Mesendoderm (in vitro differentiated cells): Measurements from ENCODE around the gene DGKB.

Source experiments
- DNase-seq: peaks from one replicate; pipeline ENCODE4 v3.0.0; 2013
- H2AK5ac ChIP-seq: 2 replicates; pipeline ENCODE4 v1.6.1; 2013; ENCODE audit warnings: low read length, inconsistent platforms
- H2BK120ac ChIP-seq: 2 replicates; pipeline ENCODE4 v1.6.1; 2013; ENCODE audit warnings: low read depth, mild to moderate bottlenecking, low read length, moderate library complexity, mixed read lengths
- H2BK15ac ChIP-seq: replicated peaks from 2 replicates; pipeline ENCODE4 v1.6.1; 2013; ENCODE audit warnings: low read depth, mild to moderate bottlenecking, moderate library complexity
- H2BK5ac ChIP-seq: 2 replicates; pipeline ENCODE4 v1.6.1; 2013; ENCODE audit warnings: low read length, inconsistent platforms
- H3K18ac ChIP-seq: 2 replicates; pipeline ENCODE4 v1.6.1; 2013; ENCODE audit warnings: mild to moderate bottlenecking, low read length, mixed read lengths
- H3K23ac ChIP-seq: one replicate; pipeline ENCODE4 v1.6.1; 2013; ENCODE audit warnings: low read length
- H3K27ac ChIP-seq: 2 replicates; pipeline ENCODE4 v1.5.1; 2013; ENCODE audit warnings: low read depth, mild to moderate bottlenecking, inconsistent platforms, low read length, moderate library complexity
- H3K27me3 ChIP-seq: 2 replicates; pipeline ENCODE4 v1.6.1; 2013; ENCODE audit warnings: low read length, control low read depth, mild to moderate bottlenecking, inconsistent platforms; ENCODE audit not compliant: insufficient read depth, poor library complexity
- H3K36me3 ChIP-seq: 2 replicates; pipeline ENCODE4 v1.6.1; 2013; ENCODE audit warnings: low read length, inconsistent platforms; ENCODE audit not compliant: control insufficient read depth, insufficient read depth
- H3K4ac ChIP-seq: one replicate; pipeline ENCODE4 v1.6.1; 2013; ENCODE audit warnings: low read depth, mild to moderate bottlenecking, low read length, moderate library complexity
- H3K4me1 ChIP-seq: 2 replicates; pipeline ENCODE4 v1.6.1; 2013; ENCODE audit warnings: low read depth, low read length, inconsistent platforms; ENCODE audit not compliant: control insufficient read depth
- H3K4me2 ChIP-seq: 2 replicates; pipeline ENCODE4 v1.6.1; 2013; ENCODE audit warnings: low read length
- H3K4me3 ChIP-seq: 2 replicates; pipeline ENCODE4 v1.5.1; 2013; ENCODE audit warnings: mild to moderate bottlenecking, low read length
- H3K56ac ChIP-seq: one replicate; pipeline ENCODE4 v1.6.1; 2013; ENCODE audit warnings: low read length
- H3K79me1 ChIP-seq: 2 replicates; pipeline ENCODE4 v1.6.1; 2013; ENCODE audit warnings: low read length, inconsistent platforms
- H3K79me2 ChIP-seq: 2 replicates; pipeline ENCODE4 v1.6.1; 2013; ENCODE audit warnings: mild to moderate bottlenecking, low read length; ENCODE audit not compliant: control insufficient read depth, insufficient read depth
- H3K9ac ChIP-seq: 2 replicates; pipeline ENCODE4 v1.6.1; 2013; ENCODE audit warnings: low read length, inconsistent platforms
- H4K5ac ChIP-seq: one replicate; pipeline ENCODE4 v1.6.1; 2013; ENCODE audit warnings: low read length
- H4K8ac ChIP-seq: one replicate; pipeline ENCODE4 v1.6.1; 2013; ENCODE audit warnings: low read depth, mild to moderate bottlenecking, control low read depth, low read length, moderate library complexity
- WGBS: extraction: QIAGEN DNeasy Blood & Tissue Kit; methylation state at CpG from one replicate; pipeline ENCODE4 v1.1.7; 2013; ENCODE audit warnings: low lambda C conversion rate, missing lambda C conversion rate; ENCODE audit not compliant: insufficient coverage; ENCODE audit errors: extremely low coverage; 5-methylcytosine and 5-hydroxymethylcytosine counted together

Gene DGKB

DNA sequence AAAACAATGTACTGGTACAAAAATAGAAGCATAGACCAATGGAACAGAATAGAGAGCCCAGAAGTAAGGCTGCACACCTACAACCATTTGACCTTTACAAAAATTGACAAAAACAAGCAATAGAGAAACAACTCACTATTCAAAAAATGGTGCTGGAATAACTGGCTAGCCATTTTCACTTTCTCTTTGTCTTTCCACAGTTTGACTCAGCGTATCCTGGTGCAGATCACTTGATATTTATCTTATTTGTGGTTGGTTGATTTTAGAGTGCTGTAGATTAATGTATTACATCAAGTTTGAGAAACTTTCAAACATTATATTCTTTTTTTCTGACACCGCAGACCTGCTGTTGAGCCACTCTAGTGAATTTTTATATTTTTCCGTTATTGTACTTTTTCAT, 381.4 kb downstream of the DGKB start:
- no peak overlapping the region for H4K8ac ChIP-seq
- no peaks in the 10 kb centered on the region for H3K36me3 ChIP-seq
- H3K4me3 ChIP-seq = no peak overlapping the region
- H3K4ac ChIP-seq = no peak overlapping the region
- no peak overlapping the region for H3K4me2 ChIP-seq
- no peak overlapping the region for H2BK15ac ChIP-seq
- no peak overlapping the region for H3K56ac ChIP-seq
- H3K27me3 ChIP-seq = no peaks in the 10 kb centered on the region
- H2BK120ac ChIP-seq = no peak overlapping the region
- H3K18ac ChIP-seq = no peak overlapping the region
- H3K79me2 ChIP-seq = no peaks in the 10 kb centered on the region
- H4K5ac ChIP-seq = no peak overlapping the region
- no CpG with 5 or more reads among the region's 3 CpGs for WGBS
- no peak overlapping the region for H2BK5ac ChIP-seq
- no peak for DNase-seq
- no peaks in the 10 kb centered on the region for H3K4me1 ChIP-seq
- H3K23ac ChIP-seq = no peak overlapping the region
- no peak overlapping the region for H3K9ac ChIP-seq
- no peak overlapping the region for H3K27ac ChIP-seq
- H3K79me1 ChIP-seq = no peaks in the 10 kb centered on the region
- no peak overlapping the region for H2AK5ac ChIP-seq

DNA sequence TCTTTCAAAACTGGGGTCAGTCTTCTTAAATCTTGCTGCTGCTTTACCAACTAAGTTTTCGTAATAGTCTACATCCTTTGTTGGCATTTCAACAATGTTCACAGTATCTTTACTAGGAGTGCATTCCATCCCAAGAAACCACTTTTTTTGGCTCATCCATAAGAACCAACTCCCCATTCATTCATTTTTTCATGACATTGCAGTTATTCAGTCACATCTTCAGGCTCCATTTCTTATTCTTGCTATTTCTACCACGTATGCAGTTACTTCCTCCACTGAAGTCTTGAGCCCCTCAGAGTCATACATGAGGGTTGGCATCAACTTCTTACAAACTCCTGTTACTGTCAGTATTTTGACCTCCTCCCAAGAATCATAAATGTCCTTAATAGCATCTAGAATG, 392.3 kb downstream of the DGKB start:
- Histone ChIP-seq H4K8ac (no peak overlapping the region), H3K18ac (no peak overlapping the region), H3K27ac (no peak overlapping the region), H3K4me3 (no peak overlapping the region), H2BK15ac (no peak overlapping the region), H4K5ac (no peak overlapping the region), H3K56ac (no peak overlapping the region), H3K27me3 (no peaks in the 10 kb centered on the region), H3K23ac (no peak overlapping the region), H3K4ac (no peak overlapping the region), H2BK5ac (no peak overlapping the region), H3K4me2 (no peak overlapping the region), H3K79me1 (no peaks in the 10 kb centered on the region), H3K9ac (no peak overlapping the region), H2BK120ac (no peak overlapping the region), H3K36me3 (no peaks in the 10 kb centered on the region), H3K79me2 (no peaks in the 10 kb centered on the region), H3K4me1 (no peaks in the 10 kb centered on the region), H2AK5ac (no peak overlapping the region)
- no peak for DNase-seq
- WGBS = no CpG with 5 or more reads among the region's 2 CpGs

GRCh38 chr7:14507617-14508016, 394.9 kb downstream of the DGKB start:
- DNase-seq = no peak
- Histone ChIP-seq H2BK15ac (no peak overlapping the region), H3K79me1 (no peaks in the 10 kb centered on the region), H2AK5ac (no peak overlapping the region), H3K9ac (no peak overlapping the region), H3K4me1 (no peaks in the 10 kb centered on the region), H3K27ac (no peak overlapping the region), H3K79me2 (no peaks in the 10 kb centered on the region), H4K8ac (no peak overlapping the region), H3K27me3 (no peaks in the 10 kb centered on the region), H3K4ac (no peak overlapping the region), H3K4me2 (no peak overlapping the region), H3K56ac (no peak overlapping the region), H3K23ac (no peak overlapping the region), H3K36me3 (no peaks in the 10 kb centered on the region), H2BK120ac (no peak overlapping the region), H3K18ac (no peak overlapping the region), H4K5ac (no peak overlapping the region), H3K4me3 (no peak overlapping the region), H2BK5ac (no peak overlapping the region)
- no CpG with 5 or more reads among the region's 3 CpGs for WGBS

- no peak overlapping the region for H3K4me3 ChIP-seq
- H3K36me3 ChIP-seq = no peaks in the 10 kb centered on the region
- H3K27me3 ChIP-seq = no peaks in the 10 kb centered on the region
- WGBS = no CpG with 5 or more reads among the region's 2 CpGs
- H3K79me1 ChIP-seq = no peaks in the 10 kb centered on the region
- no peak overlapping the region for H3K4me2 ChIP-seq
- H3K9ac ChIP-seq = no peak overlapping the region
- no peak overlapping the region for H2BK15ac ChIP-seq
- no peak overlapping the region for H3K4ac ChIP-seq
- H4K8ac ChIP-seq = no peak overlapping the region
- no peak overlapping the region for H4K5ac ChIP-seq
- DNase-seq = no peak
- H3K4me1 ChIP-seq = no peaks in the 10 kb centered on the region
- H2AK5ac ChIP-seq = no peak overlapping the region
- no peak overlapping the region for H3K27ac ChIP-seq
- H3K56ac ChIP-seq = no peak overlapping the region
- no peak overlapping the region for H2BK120ac ChIP-seq
- no peak overlapping the region for H3K23ac ChIP-seq
- no peaks in the 10 kb centered on the region for H3K79me2 ChIP-seq
- H3K18ac ChIP-seq = no peak overlapping the region
- H2BK5ac ChIP-seq = no peak overlapping the region
Measured at GRCh38 chr7:14505906-14506305, 396.6 kb downstream of the DGKB start.

DNA sequence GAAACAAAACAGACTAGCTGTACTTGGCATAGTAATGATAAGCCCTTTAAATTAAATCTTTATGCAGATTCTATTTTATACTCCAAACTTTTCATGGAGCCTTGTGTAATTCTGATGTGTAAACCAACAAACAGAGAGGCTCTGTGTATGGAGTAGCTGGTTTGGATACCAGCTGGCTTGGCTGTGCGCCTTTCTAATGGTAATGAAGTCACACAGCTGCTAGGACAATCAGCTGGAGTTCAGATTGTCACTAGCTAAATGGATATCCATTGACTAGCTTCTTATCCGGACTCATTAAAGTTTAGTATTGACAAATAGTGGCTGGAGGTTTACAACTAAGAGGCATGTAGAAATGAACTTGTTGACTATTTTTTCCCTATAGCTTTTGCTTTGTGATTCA, 398.4 kb downstream of the DGKB start:
- Histone ChIP-seq H3K4me1 (no peaks in the 10 kb centered on the region), H2BK5ac (no peak overlapping the region), H3K36me3 (no peaks in the 10 kb centered on the region), H3K56ac (no peak overlapping the region), H3K79me2 (no peaks in the 10 kb centered on the region), H3K4me2 (no peak overlapping the region), H2BK15ac (no peak overlapping the region), H3K27ac (no peak overlapping the region), H3K4me3 (no peak overlapping the region), H3K4ac (no peak overlapping the region), H3K23ac (no peak overlapping the region), H2BK120ac (no peak overlapping the region), H3K9ac (no peak overlapping the region), H4K8ac (no peak overlapping the region), H2AK5ac (no peak overlapping the region), H3K79me1 (no peaks in the 10 kb centered on the region), H4K5ac (no peak overlapping the region), H3K27me3 (no peaks in the 10 kb centered on the region), H3K18ac (no peak overlapping the region)
- DNase-seq = peak; percentile 3
- WGBS = no CpG with 5 or more reads among the region's 2 CpGs

DNA sequence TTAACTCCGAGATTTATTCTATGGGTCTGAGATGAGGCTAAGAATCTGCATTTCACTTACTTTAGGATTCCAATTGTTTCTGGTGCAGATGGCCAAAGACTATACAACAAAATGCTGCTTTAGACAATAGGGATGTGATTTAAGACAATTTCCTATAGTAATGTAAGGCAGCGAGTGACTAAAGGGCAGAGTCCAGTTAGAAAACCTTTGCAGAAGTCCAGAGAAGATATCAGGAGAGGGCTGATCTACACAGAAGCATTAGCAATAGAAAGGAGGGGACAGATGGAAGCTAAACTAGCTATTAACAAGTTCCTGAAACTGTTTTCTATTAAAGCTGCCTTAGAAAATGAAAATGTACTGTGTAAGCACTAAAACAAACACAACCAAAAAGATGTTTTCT, 398.9 kb downstream of the DGKB start:
- Histone ChIP-seq H3K36me3 (no peaks in the 10 kb centered on the region), H4K5ac (no peak overlapping the region), H3K79me1 (no peaks in the 10 kb centered on the region), H3K27me3 (no peaks in the 10 kb centered on the region), H3K79me2 (no peaks in the 10 kb centered on the region), H3K4me1 (no peaks in the 10 kb centered on the region), H2BK5ac (no peak overlapping the region), H2BK15ac (no peak overlapping the region), H3K9ac (no peak overlapping the region), H2AK5ac (no peak overlapping the region), H3K4ac (no peak overlapping the region), H3K56ac (no peak overlapping the region), H3K23ac (no peak overlapping the region), H3K27ac (no peak overlapping the region), H4K8ac (no peak overlapping the region), H3K18ac (no peak overlapping the region), H2BK120ac (no peak overlapping the region), H3K4me2 (no peak overlapping the region), H3K4me3 (no peak overlapping the region)
- no peak for DNase-seq
- 100% methylated on average over 1 of the region's 2 CpGs for WGBS
